C4-2B (cell line): ENCODE data around the gene SNED1.

Experiments
- ZFX ChIP-seq: fragments of 450-650 bp; IDR thresholded peaks from 2 replicates; pipeline ENCODE4 v1.6.1; 2017
- TF ChIP-seq, protein P1 (sequence below): fragments of 450-650 bp; conservative IDR thresholded peaks from 2 replicates; pipeline ENCODE4 v1.5.1; 2017; ENCODE audit warnings: mild to moderate bottlenecking

DNA sequence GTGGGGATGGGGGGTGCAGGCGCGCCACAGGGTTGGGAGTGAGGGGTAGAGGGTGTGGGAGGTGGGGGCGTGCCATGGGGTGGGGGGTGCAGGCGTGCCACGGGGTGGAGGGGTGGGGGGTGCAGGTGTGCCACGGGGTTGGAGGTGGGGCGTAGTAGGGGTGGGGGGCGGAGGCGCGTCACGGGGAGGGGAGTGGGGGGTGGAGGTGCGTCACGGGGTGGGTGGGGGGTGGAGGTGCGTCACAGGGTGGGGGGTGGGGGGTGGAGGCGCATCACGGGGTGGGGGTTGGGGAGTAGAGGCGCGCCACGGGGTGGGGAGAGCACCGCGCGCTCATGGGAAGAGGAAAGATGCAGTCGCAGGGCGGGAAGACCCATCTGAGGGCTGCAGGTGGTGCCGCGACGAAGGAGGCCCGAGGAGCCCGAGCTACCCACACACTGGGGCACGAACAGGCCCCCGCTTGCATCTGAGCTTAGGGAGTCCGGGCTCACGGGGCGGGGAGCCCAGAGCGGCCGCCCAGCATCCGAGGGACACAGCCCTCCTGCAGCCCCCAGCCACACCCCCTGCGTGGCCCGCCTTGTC lies 37.5 kb downstream of the SNED1 start:
- TF ChIP-seq, protein P1, sequence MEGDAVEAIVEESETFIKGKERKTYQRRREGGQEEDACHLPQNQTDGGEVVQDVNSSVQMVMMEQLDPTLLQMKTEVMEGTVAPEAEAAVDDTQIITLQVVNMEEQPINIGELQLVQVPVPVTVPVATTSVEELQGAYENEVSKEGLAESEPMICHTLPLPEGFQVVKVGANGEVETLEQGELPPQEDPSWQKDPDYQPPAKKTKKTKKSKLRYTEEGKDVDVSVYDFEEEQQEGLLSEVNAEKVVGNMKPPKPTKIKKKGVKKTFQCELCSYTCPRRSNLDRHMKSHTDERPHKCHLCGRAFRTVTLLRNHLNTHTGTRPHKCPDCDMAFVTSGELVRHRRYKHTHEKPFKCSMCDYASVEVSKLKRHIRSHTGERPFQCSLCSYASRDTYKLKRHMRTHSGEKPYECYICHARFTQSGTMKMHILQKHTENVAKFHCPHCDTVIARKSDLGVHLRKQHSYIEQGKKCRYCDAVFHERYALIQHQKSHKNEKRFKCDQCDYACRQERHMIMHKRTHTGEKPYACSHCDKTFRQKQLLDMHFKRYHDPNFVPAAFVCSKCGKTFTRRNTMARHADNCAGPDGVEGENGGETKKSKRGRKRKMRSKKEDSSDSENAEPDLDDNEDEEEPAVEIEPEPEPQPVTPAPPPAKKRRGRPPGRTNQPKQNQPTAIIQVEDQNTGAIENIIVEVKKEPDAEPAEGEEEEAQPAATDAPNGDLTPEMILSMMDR: no peak
- TF ChIP-seq ZFX: no peak
